Sigmoid colon (tissue), 7 donors: ENCODE results near the gene EGFL6. TPM values are rescaled to one million over a fixed set of nuclear protein-coding genes. Genes with fewer than 3 reads are reported as not detected.

Source experiments
- DNase-seq: peaks from one replicate; pipeline ENCODE4 v3.0.0-alpha.2; 2019
- H3K27ac ChIP-seq, 4 donors: fragments of 200-600 bp; sonication (generic); one replicate each; pipeline ENCODE4 v1.5.1; 2016 to 2019; ENCODE audit warnings: mild to moderate bottlenecking in 1 of 4
- H3K27me3 ChIP-seq, 3 donors: fragments of 200-600 bp; sonication (generic); one replicate each; pipeline ENCODE4 v1.5.1; 2019; ENCODE audit warnings: mild to moderate bottlenecking in 1 of 3
- H3K36me3 ChIP-seq, 4 donors: fragments of 200-600 bp; sonication (generic); one replicate each; pipeline ENCODE4 v1.5.1; 2016 to 2019
- H3K4me1 ChIP-seq, 4 donors: fragments of 200-600 bp; sonication (generic); one replicate each; pipeline ENCODE4 v1.5.1; 2017 to 2019
- H3K4me3 ChIP-seq, 4 donors: fragments of 200-600 bp; sonication (generic); one replicate each; pipeline ENCODE4 v1.5.1; 2017 to 2019; ENCODE audit warnings: mild to moderate bottlenecking in 2 of 4, moderate library complexity in 1 of 4
- H3K9me3 ChIP-seq, 4 donors: fragments of 200-600 bp in 3 of 4; sonication (generic) in 3 of 4; one replicate each; pipeline versions ENCODE4 v1.5.1 to v1.6.1; 2013 to 2019
- CTCF ChIP-seq, 4 experiments: fragments of 450-650 bp in 3 of 4; fragments of 200-600 bp in 1 of 4; IDR thresholded peaks; one replicate each; pipeline ENCODE4 v1.5.1; 2016 to 2019; ENCODE audit warnings: antibody characterized with exemption in 4 of 4, mild to moderate bottlenecking in 3 of 4, moderate library complexity in 2 of 4
- EP300 ChIP-seq, 4 donors: sonication (generic); formaldehyde crosslinking; IDR thresholded peaks; one replicate each; pipeline ENCODE4 v1.6.1; 2017; ENCODE audit warnings: antibody characterized with exemption in 4 of 4
- POLR2A ChIP-seq, 2 donors: fragments of 450-650 bp; IDR thresholded peaks; one replicate each; pipeline ENCODE4 v1.6.1; 2016; ENCODE audit warnings: antibody characterized with exemption in 2 of 2, mild to moderate bottlenecking in 2 of 2, moderate library complexity in 2 of 2
- POLR2AphosphoS5 ChIP-seq, 4 donors: sonication (generic); formaldehyde crosslinking; IDR thresholded peaks; one replicate each; pipeline ENCODE4 v1.6.1; 2017; ENCODE audit warnings: antibody characterized with exemption in 4 of 4
- WGBS, 2 donors: extraction: QIAGEN DNeasy Blood & Tissue Kit; methylation state at CpG; one replicate each; pipeline ENCODE4 v1.1.7; 2013; 5-methylcytosine and 5-hydroxymethylcytosine counted together
- intact Hi-C: fragments of 100-400 bp; cut with DNase I; formaldehyde crosslinking; loops from one replicate; pipeline ENCODE4 v1.15.1; 2023
- polyA plus RNA-seq, 3 donors: library from polyadenylated mRNA; stranded (reverse); fragments of 200-250 nt; gene quantifications; one replicate each; pipeline ENCODE4 v1.2.3, GENCODE V29; 2013
- total RNA-seq, 4 donors: library from RNA; depleted of rRNA; stranded (reverse); fragments of >200 nt; gene quantifications; one replicate each; pipeline ENCODE4 v1.1.0, GENCODE V29; 2016
- donor health status: healthy with polysubstance abuse.
- donor health status: Bipolar disorder and iron deficiency.
- donor health status: healthy.

The EGFL6 gene, protein sequence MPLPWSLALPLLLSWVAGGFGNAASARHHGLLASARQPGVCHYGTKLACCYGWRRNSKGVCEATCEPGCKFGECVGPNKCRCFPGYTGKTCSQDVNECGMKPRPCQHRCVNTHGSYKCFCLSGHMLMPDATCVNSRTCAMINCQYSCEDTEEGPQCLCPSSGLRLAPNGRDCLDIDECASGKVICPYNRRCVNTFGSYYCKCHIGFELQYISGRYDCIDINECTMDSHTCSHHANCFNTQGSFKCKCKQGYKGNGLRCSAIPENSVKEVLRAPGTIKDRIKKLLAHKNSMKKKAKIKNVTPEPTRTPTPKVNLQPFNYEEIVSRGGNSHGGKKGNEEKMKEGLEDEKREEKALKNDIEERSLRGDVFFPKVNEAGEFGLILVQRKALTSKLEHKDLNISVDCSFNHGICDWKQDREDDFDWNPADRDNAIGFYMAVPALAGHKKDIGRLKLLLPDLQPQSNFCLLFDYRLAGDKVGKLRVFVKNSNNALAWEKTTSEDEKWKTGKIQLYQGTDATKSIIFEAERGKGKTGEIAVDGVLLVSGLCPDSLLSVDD
- total RNA-seq (not detected), polyA plus RNA-seq (under 1 TPM in 2 of 3 donors, not detected in 1; 0.32 to 0.60 TPM)

GRCh38 chrX:13569479-13570260 lies at the start of gene EGFL6:
TSS of gene EGFL6 (plus strand) at chrX:13569601. CDS start at chrX:13569862, 261 bp downstream.
- TF ChIP-seq CTCF (IDR thresholded peaks at IDR 0.05), result no peak
- TF ChIP-seq POLR2AphosphoS5 (IDR thresholded peaks at IDR 0.05), result no peak
- Histone ChIP-seq H3K27me3 (peaks cover 0 to 16% (median 8%) of the 10 kb centered on the region in 3 donors), H3K4me1 (peaks cover 0 to 7% (median 6%) of the 10 kb centered on the region in 4 donors), H3K36me3 (no peaks in the 10 kb centered on the region), H3K27ac (no peak within 1 kb of the TSS), H3K9me3 (no peaks in the 10 kb centered on the region), H3K4me3 (peak within 1 kb of the TSS in 2 of 4 donors; percentile 17 to 18)
- no peak for DNase-seq
- intact Hi-C loops, result no loop called here
- WGBS, 2 donors, result 3 to 5% methylated on average over 57 of the region's 57 CpGs

DNA sequence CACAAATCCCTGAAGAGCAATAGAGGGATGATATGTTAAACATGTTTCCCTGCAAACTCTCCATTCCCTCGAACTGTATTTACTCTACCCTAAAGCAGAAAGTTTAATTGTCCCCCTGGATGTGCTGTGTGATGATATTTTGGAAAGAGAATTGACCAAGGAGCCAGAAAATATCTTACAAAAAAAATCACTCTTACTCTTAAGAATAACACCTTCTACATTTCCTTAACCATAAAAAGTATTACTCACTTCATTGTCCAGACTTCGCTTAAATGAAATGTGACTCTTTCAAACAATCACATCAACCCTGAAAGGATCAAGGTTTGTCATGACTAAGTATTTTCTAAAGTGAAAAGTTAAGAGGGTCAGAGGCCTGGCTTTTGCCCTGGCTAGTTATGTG lies 49.0 kb upstream of the EGFL6 start:
- TF ChIP-seq POLR2A (IDR thresholded peaks at IDR 0.05), result no peak
- TF ChIP-seq POLR2AphosphoS5 (IDR thresholded peaks at IDR 0.05), result no peak
- TF ChIP-seq CTCF (IDR thresholded peaks at IDR 0.05), result no peak
- no peak for TF ChIP-seq EP300 (IDR thresholded peaks at IDR 0.05)
- Histone ChIP-seq H3K27ac (no peak overlapping the region), H3K27me3 (no peaks in the 10 kb centered on the region), H3K9me3 (no peaks in the 10 kb centered on the region), H3K36me3 (no peaks in the 10 kb centered on the region), H3K4me3 (no peak overlapping the region), H3K4me1 (peaks cover 0 to 9% (median 2%) of the 10 kb centered on the region in 4 donors)
- WGBS, 2 donors, result 72 to 77% methylated on average over 2 of the region's 2 CpGs
- intact Hi-C loops, result no loop called here
- DNase-seq, result no peak

GRCh38 chrX:13520936-13521335 lies 48.5 kb upstream of the EGFL6 start:
- Histone ChIP-seq H3K4me1 (peaks cover 0 to 9% (median 2%) of the 10 kb centered on the region in 4 donors), H3K27me3 (no peaks in the 10 kb centered on the region), H3K27ac (no peak overlapping the region), H3K36me3 (no peaks in the 10 kb centered on the region), H3K4me3 (no peak overlapping the region), H3K9me3 (no peaks in the 10 kb centered on the region)
- DNase-seq, result no peak
- intact Hi-C loops, result no loop called here
- TF ChIP-seq EP300 (IDR thresholded peaks at IDR 0.05) (no peak), CTCF (IDR thresholded peaks at IDR 0.05) (no peak), POLR2AphosphoS5 (IDR thresholded peaks at IDR 0.05) (no peak), POLR2A (IDR thresholded peaks at IDR 0.05) (no peak)
- WGBS, 2 donors, result 77 to 92% methylated on average over 2 of the region's 2 CpGs

DNA sequence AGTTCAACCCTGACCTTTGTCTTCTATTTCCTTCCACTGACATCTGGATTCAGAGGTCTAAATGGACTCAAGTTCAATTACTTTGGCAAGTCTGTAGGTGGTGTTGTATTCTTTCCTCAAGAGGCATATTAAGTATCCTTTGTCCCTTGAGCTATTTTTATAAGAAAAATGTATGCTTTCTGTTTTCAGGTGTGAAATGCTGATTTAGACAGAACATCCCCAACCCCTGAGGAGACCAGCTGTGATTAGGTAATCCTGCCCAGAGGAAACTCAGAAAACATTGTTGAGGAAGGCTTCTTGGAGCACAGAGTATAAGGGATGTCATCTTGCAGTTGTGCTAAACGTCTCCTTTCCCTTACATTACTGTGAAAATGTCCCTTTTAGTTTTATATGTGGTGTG lies 46.6 kb upstream of the EGFL6 start:
- intact Hi-C loops, result no loop called here
- WGBS, 2 donors, result 59 to 77% methylated on average over 1 of the region's 1 CpG

More for the DNA sequence above, 46.6 kb upstream of the EGFL6 start:
- Histone ChIP-seq H3K4me1 (peaks cover 0 to 9% (median 2%) of the 10 kb centered on the region in 4 donors), H3K36me3 (no peaks in the 10 kb centered on the region), H3K27ac (no peak overlapping the region), H3K27me3 (no peaks in the 10 kb centered on the region), H3K9me3 (no peaks in the 10 kb centered on the region), H3K4me3 (no peak overlapping the region)
- TF ChIP-seq POLR2AphosphoS5 (IDR thresholded peaks at IDR 0.05) (no peak), CTCF (IDR thresholded peaks at IDR 0.05) (no peak), POLR2A (IDR thresholded peaks at IDR 0.05) (no peak), EP300 (IDR thresholded peaks at IDR 0.05) (no peak)
- DNase-seq, result no peak
